Tibial artery (tissue), 4 donors: Measurements from ENCODE around the gene TNNT1.
A peak's percentile ranks its signal among the peaks of the same experiment; 100 is the strongest.

Experiments
- DNase-seq, 2 donors: peaks; one replicate each; pipeline ENCODE4 v3.0.0-alpha.2; 2019
- H3K27ac ChIP-seq, 2 donors: fragments of 200-600 bp; sonication (generic) in 1 of 2; 1 replicate in 1 of 2; 2 replicates in 1 of 2; pipeline ENCODE4 v1.5.1; 2018 to 2019; ENCODE audit warnings: mild to moderate bottlenecking in 1 of 2
- H3K27me3 ChIP-seq, 2 donors: fragments of 200-600 bp; sonication (generic) in 1 of 2; one replicate each; pipeline versions ENCODE4 v1.5.1 to v1.6.0; 2016 to 2019
- H3K36me3 ChIP-seq, 3 donors: fragments of 200-600 bp; sonication (generic) in 2 of 3; one replicate each; pipeline ENCODE4 v1.5.1; 2016 to 2019; ENCODE audit warnings: mild to moderate bottlenecking in 2 of 3
- H3K4me1 ChIP-seq, 4 donors: fragments of 200-600 bp; sonication (generic) in 2 of 4; 1 replicate in 3 of 4; 2 replicates in 1 of 4; pipeline ENCODE4 v1.5.1; 2016 to 2019
- H3K4me3 ChIP-seq, 2 donors: fragments of 200-600 bp; sonication (generic) in 1 of 2; 1 replicate in 1 of 2; 2 replicates in 1 of 2; pipeline ENCODE4 v1.5.1; 2018 to 2019; ENCODE audit warnings: mild to moderate bottlenecking in 2 of 2
- H3K9me3 ChIP-seq, 3 donors: fragments of 200-600 bp; sonication (generic) in 1 of 3; one replicate each; pipeline ENCODE4 v1.5.1; 2016 to 2019
- intact Hi-C: fragments of 100-400 bp; cut with DNase I; formaldehyde crosslinking; loops from one replicate; pipeline ENCODE4 v1.15.0; 2023; ENCODE audit warnings: low total_unique reads
- TF ChIP-seq, protein P1 (sequence below), 2 experiments: fragments of 200-600 bp in 1 of 2; fragments of 450-650 bp in 1 of 2; IDR thresholded peaks; one replicate each; pipeline ENCODE4 v1.5.1; 2017 to 2019; ENCODE audit warnings: antibody characterized with exemption in 2 of 2, mild to moderate bottlenecking in 1 of 2, moderate library complexity in 1 of 2

TNNT1 gene

DNA sequence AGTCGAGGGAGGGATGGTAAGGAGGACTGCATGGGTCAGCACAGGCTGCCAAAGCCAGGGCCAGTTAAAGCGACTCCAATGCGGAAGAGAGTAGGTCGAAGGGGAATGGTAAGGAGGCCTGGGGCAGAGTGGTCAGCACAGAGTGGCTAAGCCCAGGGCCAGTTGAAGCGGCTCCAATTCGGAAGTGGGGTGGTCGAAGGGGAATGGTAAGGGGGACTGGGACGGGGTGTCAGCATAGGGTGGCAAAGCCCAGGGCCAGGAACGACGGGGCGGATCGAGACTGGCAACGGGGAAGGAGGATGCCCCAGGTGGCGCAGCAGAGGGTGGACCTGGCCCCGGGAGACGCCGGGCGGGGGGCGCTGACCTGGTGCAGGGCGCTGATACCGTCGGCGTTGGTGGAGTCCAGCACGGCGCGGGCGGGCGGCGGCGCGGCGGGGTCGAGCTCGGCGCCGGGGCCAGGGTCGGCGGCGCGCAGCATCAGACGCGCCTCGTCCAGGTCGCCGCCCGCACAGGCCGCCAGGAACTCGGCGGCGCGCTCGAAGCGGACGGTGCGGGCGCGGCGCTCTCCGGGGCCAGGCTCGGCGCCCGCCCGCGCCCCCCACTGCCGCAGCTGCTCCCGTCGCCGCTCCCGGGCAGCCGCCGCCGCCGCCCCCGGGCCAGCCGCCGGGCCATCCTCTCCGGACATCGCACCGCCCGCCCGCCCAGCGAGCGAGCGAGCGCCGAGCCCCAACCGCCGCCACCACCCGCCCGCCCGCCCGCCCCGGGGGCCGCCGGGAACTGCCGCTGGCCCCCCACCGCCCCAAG is 31.9 kb downstream of the TNNT1 start, which contains the start of gene PPP1R12C:
PPP1R12C (minus strand) TSS at position 779 of the 804 bp plus-strand sequence; CDS start at position 685, 94 bp downstream.
- peak in 1 of 2 donors; percentile 34 for DNase-seq
- TF ChIP-seq, protein P1, sequence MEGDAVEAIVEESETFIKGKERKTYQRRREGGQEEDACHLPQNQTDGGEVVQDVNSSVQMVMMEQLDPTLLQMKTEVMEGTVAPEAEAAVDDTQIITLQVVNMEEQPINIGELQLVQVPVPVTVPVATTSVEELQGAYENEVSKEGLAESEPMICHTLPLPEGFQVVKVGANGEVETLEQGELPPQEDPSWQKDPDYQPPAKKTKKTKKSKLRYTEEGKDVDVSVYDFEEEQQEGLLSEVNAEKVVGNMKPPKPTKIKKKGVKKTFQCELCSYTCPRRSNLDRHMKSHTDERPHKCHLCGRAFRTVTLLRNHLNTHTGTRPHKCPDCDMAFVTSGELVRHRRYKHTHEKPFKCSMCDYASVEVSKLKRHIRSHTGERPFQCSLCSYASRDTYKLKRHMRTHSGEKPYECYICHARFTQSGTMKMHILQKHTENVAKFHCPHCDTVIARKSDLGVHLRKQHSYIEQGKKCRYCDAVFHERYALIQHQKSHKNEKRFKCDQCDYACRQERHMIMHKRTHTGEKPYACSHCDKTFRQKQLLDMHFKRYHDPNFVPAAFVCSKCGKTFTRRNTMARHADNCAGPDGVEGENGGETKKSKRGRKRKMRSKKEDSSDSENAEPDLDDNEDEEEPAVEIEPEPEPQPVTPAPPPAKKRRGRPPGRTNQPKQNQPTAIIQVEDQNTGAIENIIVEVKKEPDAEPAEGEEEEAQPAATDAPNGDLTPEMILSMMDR (IDR thresholded peaks at IDR 0.05): no peak
- no peaks in the 10 kb centered on the region for H3K9me3 ChIP-seq
- intact Hi-C loops: loop anchor here (5.0 kb wide), 1 partner anchor 650 kb away; no protein-coding TSS in a partner anchor
- peaks cover 0 to 12% (median 0%) of the 10 kb centered on the region in 3 donors for H3K36me3 ChIP-seq
- H3K4me3 ChIP-seq: peak within 1 kb of the TSS; percentile 83 to 87
- peaks cover 0 to 56% (median 46%) of the 10 kb centered on the region in 4 donors for H3K4me1 ChIP-seq
- H3K27ac ChIP-seq: peak within 1 kb of the TSS; percentile 88 to 92
- no peaks in the 10 kb centered on the region for H3K27me3 ChIP-seq

DNA sequence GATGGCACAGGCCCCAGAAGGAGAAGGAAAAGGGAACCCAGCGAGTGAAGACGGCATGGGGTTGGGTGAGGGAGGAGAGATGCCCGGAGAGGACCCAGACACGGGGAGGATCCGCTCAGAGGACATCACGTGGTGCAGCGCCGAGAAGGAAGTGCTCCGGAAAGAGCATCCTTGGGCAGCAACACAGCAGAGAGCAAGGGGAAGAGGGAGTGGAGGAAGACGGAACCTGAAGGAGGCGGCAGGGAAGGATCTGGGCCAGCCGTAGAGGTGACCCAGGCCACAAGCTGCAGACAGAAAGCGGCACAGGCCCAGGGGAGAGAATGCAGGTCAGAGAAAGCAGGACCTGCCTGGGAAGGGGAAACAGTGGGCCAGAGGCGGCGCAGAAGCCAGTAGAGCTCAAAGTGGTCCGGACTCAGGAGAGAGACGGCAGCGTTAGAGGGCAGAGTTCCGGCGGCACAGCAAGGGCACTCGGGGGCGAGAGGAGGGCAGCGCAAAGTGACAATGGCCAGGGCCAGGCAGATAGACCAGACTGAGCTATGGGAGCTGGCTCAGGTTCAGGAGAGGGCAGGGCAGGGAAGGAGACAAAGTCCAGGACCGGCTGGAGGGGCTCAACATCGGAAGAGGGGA is 32.7 kb downstream of the TNNT1 start:
- peak overlapping the region; percentile 88 to 92 for H3K27ac ChIP-seq
- H3K9me3 ChIP-seq: no peaks in the 10 kb centered on the region
- H3K27me3 ChIP-seq: no peaks in the 10 kb centered on the region
- intact Hi-C loops: loop anchor here (5.0 kb wide), 1 partner anchor 649 kb away; no protein-coding TSS in a partner anchor
- peaks cover 0 to 18% (median 0%) of the 10 kb centered on the region in 3 donors for H3K36me3 ChIP-seq
- H3K4me3 ChIP-seq: peak overlapping the region; percentile 83 to 87
- TF ChIP-seq, protein P1 (IDR thresholded peaks at IDR 0.05): no peak
- H3K4me1 ChIP-seq: peaks cover 0 to 61% (median 53%) of the 10 kb centered on the region in 4 donors
- DNase-seq: peak; percentile 76 to 84

DNA sequence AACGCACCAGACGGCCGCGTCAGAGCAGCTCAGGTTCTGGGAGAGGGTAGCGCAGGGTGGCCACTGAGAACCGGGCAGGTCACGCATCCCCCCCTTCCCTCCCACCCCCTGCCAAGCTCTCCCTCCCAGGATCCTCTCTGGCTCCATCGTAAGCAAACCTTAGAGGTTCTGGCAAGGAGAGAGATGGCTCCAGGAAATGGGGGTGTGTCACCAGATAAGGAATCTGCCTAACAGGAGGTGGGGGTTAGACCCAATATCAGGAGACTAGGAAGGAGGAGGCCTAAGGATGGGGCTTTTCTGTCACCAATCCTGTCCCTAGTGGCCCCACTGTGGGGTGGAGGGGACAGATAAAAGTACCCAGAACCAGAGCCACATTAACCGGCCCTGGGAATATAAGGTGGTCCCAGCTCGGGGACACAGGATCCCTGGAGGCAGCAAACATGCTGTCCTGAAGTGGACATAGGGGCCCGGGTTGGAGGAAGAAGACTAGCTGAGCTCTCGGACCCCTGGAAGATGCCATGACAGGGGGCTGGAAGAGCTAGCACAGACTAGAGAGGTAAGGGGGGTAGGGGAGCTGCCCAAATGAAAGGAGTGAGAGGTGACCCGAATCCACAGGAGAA is 33.5 kb downstream of the TNNT1 start:
- DNase-seq: no peak
- peak overlapping the region; percentile 83 to 87 for H3K4me3 ChIP-seq
- H3K27ac ChIP-seq: peak overlapping the region; percentile 88 to 92
- peaks cover 0 to 19% (median 0%) of the 10 kb centered on the region in 3 donors for H3K36me3 ChIP-seq
- intact Hi-C loops: loop anchor here (5.0 kb wide), 1 partner anchor 648 kb away; no protein-coding TSS in a partner anchor
- no peaks in the 10 kb centered on the region for H3K9me3 ChIP-seq
- H3K4me1 ChIP-seq: peaks cover 0 to 64% (median 55%) of the 10 kb centered on the region in 4 donors
- TF ChIP-seq, protein P1 (IDR thresholded peaks at IDR 0.05): no peak
- no peaks in the 10 kb centered on the region for H3K27me3 ChIP-seq

DNA sequence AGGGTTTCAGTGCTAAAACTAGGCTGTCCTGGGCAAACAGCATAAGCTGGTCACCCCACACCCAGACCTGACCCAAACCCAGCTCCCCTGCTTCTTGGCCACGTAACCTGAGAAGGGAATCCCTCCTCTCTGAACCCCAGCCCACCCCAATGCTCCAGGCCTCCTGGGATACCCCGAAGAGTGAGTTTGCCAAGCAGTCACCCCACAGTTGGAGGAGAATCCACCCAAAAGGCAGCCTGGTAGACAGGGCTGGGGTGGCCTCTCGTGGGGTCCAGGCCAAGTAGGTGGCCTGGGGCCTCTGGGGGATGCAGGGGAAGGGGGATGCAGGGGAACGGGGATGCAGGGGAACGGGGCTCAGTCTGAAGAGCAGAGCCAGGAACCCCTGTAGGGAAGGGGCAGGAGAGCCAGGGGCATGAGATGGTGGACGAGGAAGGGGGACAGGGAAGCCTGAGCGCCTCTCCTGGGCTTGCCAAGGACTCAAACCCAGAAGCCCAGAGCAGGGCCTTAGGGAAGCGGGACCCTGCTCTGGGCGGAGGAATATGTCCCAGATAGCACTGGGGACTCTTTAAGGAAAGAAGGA is 34.4 kb downstream of the TNNT1 start:
- no peaks in the 10 kb centered on the region for H3K9me3 ChIP-seq
- peaks cover 0 to 66% (median 55%) of the 10 kb centered on the region in 4 donors for H3K4me1 ChIP-seq
- peak overlapping the region; percentile 88 to 92 for H3K27ac ChIP-seq
- H3K4me3 ChIP-seq: peak overlapping the region in 1 of 2 donors; percentile 87
- DNase-seq: no peak
- H3K27me3 ChIP-seq: no peaks in the 10 kb centered on the region
- intact Hi-C loops: loop anchor here (5.0 kb wide), 1 partner anchor 647 kb away; no protein-coding TSS in a partner anchor
- peaks cover under 1 to 28% (median 8%) of the 10 kb centered on the region in 3 donors for H3K36me3 ChIP-seq
- TF ChIP-seq, protein P1 (IDR thresholded peaks at IDR 0.05): no peak

DNA sequence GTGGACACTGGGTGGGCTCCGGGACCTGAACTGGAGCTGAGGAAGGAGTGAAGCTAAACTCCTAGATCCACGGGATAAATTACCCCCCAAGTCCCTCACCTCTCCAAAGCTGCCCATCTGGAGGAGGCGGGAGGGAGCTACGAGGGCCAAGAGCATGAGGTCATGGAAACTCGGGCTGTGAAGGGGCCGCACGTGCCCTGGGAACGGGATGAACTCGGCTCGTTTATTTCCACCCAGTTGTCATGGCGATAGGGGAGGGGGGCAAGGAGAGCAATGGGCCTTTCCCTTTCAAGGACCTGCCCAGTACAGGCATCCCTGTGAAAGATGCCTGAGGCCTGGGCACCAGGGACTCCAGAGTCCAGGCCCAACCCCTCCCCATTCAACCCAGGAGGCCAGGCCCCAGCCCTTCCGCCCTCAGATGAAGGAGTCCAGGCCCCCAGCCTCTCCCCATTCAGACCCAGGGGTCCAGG is 35.4 kb downstream of the TNNT1 start:
- Histone ChIP-seq H3K27ac (peak overlapping the region; percentile 88 to 92), H3K36me3 (peaks cover 5 to 39% (median 13%) of the 10 kb centered on the region in 3 donors), H3K27me3 (no peaks in the 10 kb centered on the region), H3K9me3 (no peaks in the 10 kb centered on the region), H3K4me1 (peaks cover 0 to 64% (median 56%) of the 10 kb centered on the region in 4 donors), H3K4me3 (peak overlapping the region; percentile 1 to 25)
- TF ChIP-seq, protein P1 (IDR thresholded peaks at IDR 0.05): no peak
- DNase-seq: peak; percentile 94 to 97
- intact Hi-C loops: no loop called here
